Neural cell (in vitro differentiated cells): ENCODE data around the gene C22orf39. TPM values are rescaled to one million over a fixed set of nuclear protein-coding genes. Genes with fewer than 3 reads are reported as not detected.

Source experiments
- H2AFZ ChIP-seq: fragments of 200-600, 300-800 bp; sonication (generic), shearing (Covaris generic); 2 replicates; pipeline ENCODE4 v1.6.0; 2014; ENCODE audit warnings: low read depth, mild to moderate bottlenecking, antibody characterized with exemption, low read length, moderate library complexity
- H3F3A ChIP-seq: fragments of 200-600 bp; shearing (Covaris generic); 2 replicates; pipeline ENCODE4 v1.6.1; 2016; ENCODE audit warnings: mild to moderate bottlenecking, moderate library complexity, mixed read lengths, antibody characterized with exemption, low read length; ENCODE audit not compliant: insufficient read depth, poor library complexity, severe bottlenecking
- H3K27ac ChIP-seq: fragments of 200-600, 300-800 bp; sonication (generic), shearing (Covaris generic); 2 replicates; pipeline ENCODE4 v1.5.1; 2014; ENCODE audit warnings: mild to moderate bottlenecking, low read length, moderate library complexity
- H3K27me3 ChIP-seq: fragments of 300-800, 200-600 bp; sonication (generic), shearing (Covaris generic); 2 replicates; pipeline ENCODE4 v1.6.0; 2014; ENCODE audit warnings: mild to moderate bottlenecking, low read depth, low read length, moderate library complexity; ENCODE audit not compliant: insufficient read depth
- H3K36me3 ChIP-seq: fragments of 300-800, 200-600 bp; sonication (generic), shearing (Covaris generic); 2 replicates; pipeline ENCODE4 v1.5.1; 2014; ENCODE audit warnings: mild to moderate bottlenecking, antibody characterized with exemption, low read length, moderate library complexity; ENCODE audit not compliant: insufficient read depth
- H3K4me2 ChIP-seq: fragments of 300-800, 200-600 bp; sonication (generic), shearing (Covaris generic); 2 replicates; pipeline ENCODE4 v1.6.0; 2014; ENCODE audit warnings: mild to moderate bottlenecking, low read length
- H3K4me3 ChIP-seq: fragments of 300-800, 200-600 bp; sonication (generic), shearing (Covaris generic); 2 replicates; pipeline ENCODE4 v1.5.1; 2014; ENCODE audit warnings: mild to moderate bottlenecking, low read length, moderate library complexity
- H3K79me2 ChIP-seq: fragments of 200-600 bp; shearing (Covaris generic); replicated peaks from 2 replicates; pipeline ENCODE4 v1.6.0; 2014; ENCODE audit warnings: mild to moderate bottlenecking, low read length, moderate library complexity; ENCODE audit not compliant: insufficient read depth
- H3K9ac ChIP-seq: fragments of 300-800, 200-600 bp; sonication (generic), shearing (Covaris generic); 2 replicates; pipeline ENCODE4 v1.6.1; 2016; ENCODE audit warnings: mild to moderate bottlenecking, low read length, mixed read lengths
- H3K9me2 ChIP-seq: fragments of 200-600 bp; shearing (Covaris generic); 2 replicates; pipeline ENCODE4 v1.6.1; 2016; ENCODE audit warnings: mild to moderate bottlenecking, low read length, mixed read lengths; ENCODE audit not compliant: insufficient read depth
- H3K9me3 ChIP-seq: fragments of 200-600, 300-800 bp; sonication (generic), shearing (Covaris generic); 2 replicates; pipeline ENCODE4 v1.6.1; 2016; ENCODE audit warnings: mild to moderate bottlenecking, mixed run types, low read length, moderate library complexity, mixed read lengths
- H4K20me1 ChIP-seq: fragments of 200-600 bp; shearing (Covaris generic); 2 replicates; pipeline ENCODE4 v1.6.1; 2016; ENCODE audit warnings: mild to moderate bottlenecking, mixed run types; ENCODE audit not compliant: insufficient read depth
- CTCF ChIP-seq: fragments of 450-650 bp; IDR thresholded peaks from 2 replicates; pipeline ENCODE4 v1.5.1; 2014; ENCODE audit warnings: antibody characterized with exemption, mild to moderate bottlenecking, moderate library complexity; ENCODE audit not compliant: poor library complexity, severe bottlenecking
- EP300 ChIP-seq: fragments of 450-650 bp; conservative IDR thresholded peaks from 2 replicates; pipeline ENCODE4 v1.6.1; 2014; ENCODE audit warnings: antibody characterized with exemption, mild to moderate bottlenecking, moderate library complexity; ENCODE audit not compliant: poor library complexity, severe bottlenecking
- EZH2 ChIP-seq: fragments of 200-600, 300-800 bp; shearing (Covaris generic), sonication (generic); IDR thresholded peaks from 2 replicates; pipeline ENCODE4 v1.6.1; 2014; ENCODE audit warnings: antibody characterized with exemption, low read length, borderline replicate concordance, mild to moderate bottlenecking; ENCODE audit not compliant: insufficient read depth, poor library complexity, severe bottlenecking
- MXI1 ChIP-seq: fragments of 450-650 bp; conservative IDR thresholded peaks from 2 replicates; pipeline ENCODE4 v1.6.1; 2014; ENCODE audit warnings: antibody characterized with exemption, mild to moderate bottlenecking; ENCODE audit not compliant: poor library complexity, severe bottlenecking
- POLR2AphosphoS5 ChIP-seq: IDR thresholded peaks from 2 replicates; pipeline ENCODE4 v1.6.1; 2012
- RAD21 ChIP-seq: fragments of 450-650 bp; conservative IDR thresholded peaks from 2 replicates; pipeline ENCODE4 v1.6.1; 2014; ENCODE audit warnings: antibody characterized with exemption, mild to moderate bottlenecking, moderate library complexity
- REST ChIP-seq: IDR thresholded peaks from 2 replicates; pipeline ENCODE4 v1.6.1; 2012; ENCODE audit warnings: borderline replicate concordance
- SMC3 ChIP-seq: fragments of 450-650 bp; conservative IDR thresholded peaks from 2 replicates; pipeline ENCODE4 v1.6.1; 2014; ENCODE audit warnings: antibody characterized with exemption, mild to moderate bottlenecking, moderate library complexity; ENCODE audit not compliant: poor library complexity
- TAF1 ChIP-seq: IDR thresholded peaks from 2 replicates; pipeline ENCODE4 v1.6.1; 2012; ENCODE audit warnings: low read depth
- polyA plus RNA-seq: library from polyadenylated mRNA; depleted of rRNA; stranded (reverse); fragments of >200 nt; gene quantifications from 2 replicates; pipeline ENCODE4 v1.2.3, GENCODE V29; 2014

The C22orf39 gene
- polyA plus RNA-seq, 1 donor from 2014 or later = 94.9 TPM

GRCh38 chr22:19411690-19412045, 35.8 kb downstream of the C22orf39 start:
- TF ChIP-seq REST = no peak
- TF ChIP-seq MXI1 = no peak
- TF ChIP-seq CTCF = no peak
- no peak for TF ChIP-seq TAF1
- Histone ChIP-seq H3K4me3 (no peak overlapping the region), H2AFZ (no peak overlapping the region), H3F3A (no peaks in the 10 kb centered on the region), H3K9me2 (no peaks in the 10 kb centered on the region), H3K4me2 (no peak overlapping the region), H3K36me3 (peaks cover 6% of the 10 kb centered on the region), H3K27ac (no peak overlapping the region), H3K79me2 (peaks cover 35% of the 10 kb centered on the region), H4K20me1 (no peaks in the 10 kb centered on the region), H3K9me3 (no peaks in the 10 kb centered on the region), H3K9ac (no peak overlapping the region), H3K27me3 (no peaks in the 10 kb centered on the region)

- Histone ChIP-seq H3K4me2 (no peak overlapping the region), H3K9me2 (no peaks in the 10 kb centered on the region), H2AFZ (no peak overlapping the region), H3K79me2 (peaks cover 34% of the 10 kb centered on the region), H3K36me3 (peaks cover 6% of the 10 kb centered on the region), H3K9me3 (no peaks in the 10 kb centered on the region), H3K27ac (no peak overlapping the region), H4K20me1 (no peaks in the 10 kb centered on the region), H3F3A (no peaks in the 10 kb centered on the region), H3K27me3 (no peaks in the 10 kb centered on the region), H3K9ac (no peak overlapping the region), H3K4me3 (no peak overlapping the region)
- no peak for TF ChIP-seq POLR2AphosphoS5
- TF ChIP-seq EP300 = no peak
- no peak for TF ChIP-seq REST
- TF ChIP-seq RAD21 = no peak
- no peak for TF ChIP-seq CTCF
- no peak for TF ChIP-seq MXI1
- TF ChIP-seq EZH2 = no peak
- TF ChIP-seq TAF1 = no peak
- no peak for TF ChIP-seq SMC3
Observed at GRCh38 chr22:19410941-19411689, 36.4 kb downstream of the C22orf39 start.
